Measurements from ENCODE around the gene HTATSF1.

GRCh38 chrX:136457303-136457917 is 40.0 kb upstream of the HTATSF1 start:
- no peak for TF ChIP-seq POLR2A (IDR thresholded peaks at IDR 0.05)
- TF ChIP-seq, protein P1, sequence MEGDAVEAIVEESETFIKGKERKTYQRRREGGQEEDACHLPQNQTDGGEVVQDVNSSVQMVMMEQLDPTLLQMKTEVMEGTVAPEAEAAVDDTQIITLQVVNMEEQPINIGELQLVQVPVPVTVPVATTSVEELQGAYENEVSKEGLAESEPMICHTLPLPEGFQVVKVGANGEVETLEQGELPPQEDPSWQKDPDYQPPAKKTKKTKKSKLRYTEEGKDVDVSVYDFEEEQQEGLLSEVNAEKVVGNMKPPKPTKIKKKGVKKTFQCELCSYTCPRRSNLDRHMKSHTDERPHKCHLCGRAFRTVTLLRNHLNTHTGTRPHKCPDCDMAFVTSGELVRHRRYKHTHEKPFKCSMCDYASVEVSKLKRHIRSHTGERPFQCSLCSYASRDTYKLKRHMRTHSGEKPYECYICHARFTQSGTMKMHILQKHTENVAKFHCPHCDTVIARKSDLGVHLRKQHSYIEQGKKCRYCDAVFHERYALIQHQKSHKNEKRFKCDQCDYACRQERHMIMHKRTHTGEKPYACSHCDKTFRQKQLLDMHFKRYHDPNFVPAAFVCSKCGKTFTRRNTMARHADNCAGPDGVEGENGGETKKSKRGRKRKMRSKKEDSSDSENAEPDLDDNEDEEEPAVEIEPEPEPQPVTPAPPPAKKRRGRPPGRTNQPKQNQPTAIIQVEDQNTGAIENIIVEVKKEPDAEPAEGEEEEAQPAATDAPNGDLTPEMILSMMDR (IDR thresholded peaks at IDR 0.05), result no peak

Data from thyroid gland (tissue), 4 donors.